Coronary artery (tissue), 2 donors: ENCODE data around the gene APOBEC3B.
"Not testable (repeated sequence)": the region's sequence is repeated elsewhere in the genome, so short reads cannot be mapped to it uniquely, and the experiment has no call there.

Experiments
- DNase-seq: peaks from one replicate; pipeline ENCODE4 v3.0.0-alpha.2; 2017; ENCODE audit warnings: low spot score
- H3K27ac ChIP-seq, 2 donors: fragments of 200-600 bp; sonication (generic); one replicate each; pipeline ENCODE4 v1.5.1; 2016 to 2019
- H3K4me3 ChIP-seq: fragments of 200-600 bp; sonication (generic); 2 replicates; pipeline ENCODE4 v1.5.1; 2016; ENCODE audit warnings: mild to moderate bottlenecking, moderate library complexity
- TF ChIP-seq, protein P1 (sequence below): fragments of 200-600 bp; sonication (generic); IDR thresholded peaks from one replicate; pipeline ENCODE4 v1.5.1; 2019; ENCODE audit warnings: antibody characterized with exemption

APOBEC3B gene

DNA sequence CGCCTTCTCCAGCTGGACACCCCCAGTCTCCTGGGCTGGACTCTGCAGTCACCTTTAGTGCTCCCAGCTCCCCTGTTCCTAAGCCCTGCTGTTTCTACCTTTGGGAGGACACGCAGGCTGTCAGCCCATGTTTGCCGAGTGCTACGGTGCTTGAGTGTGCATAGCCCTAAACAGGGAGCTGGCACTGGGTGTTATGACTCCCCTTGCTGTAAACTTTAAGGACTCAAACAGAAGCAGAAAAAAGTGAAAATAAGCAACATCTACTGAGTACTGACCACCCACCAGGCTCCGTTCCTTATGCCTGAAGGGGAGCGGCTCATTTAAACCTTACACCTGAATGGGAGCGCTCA is 7.3 kb upstream of the APOBEC3B start:
- H3K4me3 ChIP-seq: no peak overlapping the region
- TF ChIP-seq, protein P1, sequence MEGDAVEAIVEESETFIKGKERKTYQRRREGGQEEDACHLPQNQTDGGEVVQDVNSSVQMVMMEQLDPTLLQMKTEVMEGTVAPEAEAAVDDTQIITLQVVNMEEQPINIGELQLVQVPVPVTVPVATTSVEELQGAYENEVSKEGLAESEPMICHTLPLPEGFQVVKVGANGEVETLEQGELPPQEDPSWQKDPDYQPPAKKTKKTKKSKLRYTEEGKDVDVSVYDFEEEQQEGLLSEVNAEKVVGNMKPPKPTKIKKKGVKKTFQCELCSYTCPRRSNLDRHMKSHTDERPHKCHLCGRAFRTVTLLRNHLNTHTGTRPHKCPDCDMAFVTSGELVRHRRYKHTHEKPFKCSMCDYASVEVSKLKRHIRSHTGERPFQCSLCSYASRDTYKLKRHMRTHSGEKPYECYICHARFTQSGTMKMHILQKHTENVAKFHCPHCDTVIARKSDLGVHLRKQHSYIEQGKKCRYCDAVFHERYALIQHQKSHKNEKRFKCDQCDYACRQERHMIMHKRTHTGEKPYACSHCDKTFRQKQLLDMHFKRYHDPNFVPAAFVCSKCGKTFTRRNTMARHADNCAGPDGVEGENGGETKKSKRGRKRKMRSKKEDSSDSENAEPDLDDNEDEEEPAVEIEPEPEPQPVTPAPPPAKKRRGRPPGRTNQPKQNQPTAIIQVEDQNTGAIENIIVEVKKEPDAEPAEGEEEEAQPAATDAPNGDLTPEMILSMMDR: no peak
- DNase-seq: no peak
- H3K27ac ChIP-seq: no peak overlapping the region

DNA sequence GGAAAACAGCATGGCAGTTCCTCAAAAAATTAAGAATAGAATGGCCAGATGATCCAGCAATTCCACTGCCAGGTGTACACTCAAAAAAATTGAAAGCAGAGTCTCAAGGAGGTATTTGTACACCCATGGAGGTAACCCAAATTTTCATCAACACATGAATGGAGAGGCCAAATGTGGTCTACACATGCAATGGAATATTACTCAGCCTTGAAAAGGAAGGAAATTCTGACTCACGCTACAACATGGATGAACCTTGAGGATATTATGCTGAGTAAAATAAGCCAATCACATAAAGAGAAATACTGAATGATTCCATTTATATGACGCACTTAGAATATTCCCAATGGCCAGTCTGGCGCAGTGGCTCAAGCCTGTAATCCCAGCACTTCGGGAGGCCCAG is 4.9 kb upstream of the APOBEC3B start:
- DNase-seq, H3K27ac ChIP-seq, H3K4me3 ChIP-seq: not testable (repeated sequence)

DNA sequence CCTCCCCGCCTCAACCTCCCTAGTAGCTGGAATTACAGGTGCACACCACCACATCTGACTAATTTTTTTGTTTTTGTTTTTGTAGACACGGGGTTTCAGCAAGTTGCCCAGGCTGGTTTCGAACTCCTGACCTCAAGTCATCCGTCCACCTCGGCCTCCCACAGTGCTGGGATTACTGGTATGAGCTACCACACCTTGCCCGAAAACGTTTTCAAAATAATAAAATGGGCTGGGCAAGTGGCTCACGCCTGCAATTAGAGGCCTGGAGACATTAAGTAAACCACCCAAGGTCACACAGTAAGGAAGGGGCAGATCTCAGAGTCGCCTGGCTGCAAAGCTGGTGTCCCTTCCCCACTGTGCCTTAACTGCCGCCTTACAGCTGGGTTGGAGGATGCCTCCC is 1.6 kb upstream of the APOBEC3B start:
- DNase-seq, H3K27ac ChIP-seq: not testable (repeated sequence)

DNA sequence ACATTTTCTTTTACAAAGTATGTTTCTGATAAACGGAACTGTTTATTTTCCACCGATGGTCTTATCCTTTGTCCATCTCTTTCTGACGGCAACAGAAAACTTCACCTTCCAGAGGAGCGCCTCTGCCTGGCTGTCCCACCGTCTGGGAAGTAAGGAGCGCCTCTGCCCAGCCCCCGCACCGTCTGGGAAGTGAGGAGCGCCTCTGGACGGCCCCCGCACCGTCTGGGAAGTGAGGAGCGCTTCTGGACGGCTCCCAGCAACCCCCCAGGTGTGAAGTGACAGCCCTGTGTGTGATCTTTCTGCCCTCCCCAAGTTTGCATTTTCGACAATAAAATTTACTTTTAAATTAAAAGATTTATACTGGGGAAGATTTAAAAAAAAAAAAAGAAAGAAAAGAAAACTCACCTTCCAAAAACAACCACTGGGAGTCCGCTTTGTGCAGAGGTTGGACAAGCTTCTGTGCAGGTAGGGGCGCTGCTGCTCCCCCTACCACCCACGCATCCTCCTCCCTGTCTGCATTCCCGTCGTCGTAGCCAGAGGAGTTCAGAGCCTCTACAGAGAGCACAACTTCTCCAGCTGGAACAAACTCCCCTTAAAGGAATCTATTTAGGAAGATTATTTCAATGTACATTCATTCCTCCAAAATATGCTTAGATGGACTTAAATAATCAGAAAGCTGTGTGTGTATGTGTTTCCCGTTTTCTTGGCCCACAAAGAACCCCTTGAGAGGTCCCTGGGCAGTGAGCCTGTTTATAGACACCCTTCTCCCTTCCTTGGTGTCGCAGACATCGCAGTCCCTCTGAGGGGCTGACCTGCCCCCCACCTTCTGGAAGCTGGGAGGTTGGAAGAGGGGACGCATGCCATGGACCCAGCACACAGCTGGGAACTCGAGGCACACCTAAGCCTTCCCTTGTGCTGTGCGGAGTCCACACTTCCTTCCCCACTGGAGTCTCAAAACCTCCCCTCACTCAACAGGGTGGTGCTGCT is 849 bp upstream of the APOBEC3B start:
- DNase-seq: no peak
- TF ChIP-seq, protein P1: no peak

More for the DNA sequence above, 1.6 kb upstream of the APOBEC3B start:
- not testable (repeated sequence) for H3K4me3 ChIP-seq

GRCh38 chr22:38984224-38984623 is 2.1 kb downstream of the APOBEC3B start:
- TF ChIP-seq, protein P1: no peak
- DNase-seq: no peak
- no peak overlapping the region for H3K4me3 ChIP-seq
- no peak overlapping the region for H3K27ac ChIP-seq

More for the DNA sequence above, 849 bp upstream of the APOBEC3B start:
- Histone ChIP-seq H3K27ac (peak overlapping the region in 1 of 2 donors; percentile 67), H3K4me3 (peak overlapping the region; percentile 74)

DNA sequence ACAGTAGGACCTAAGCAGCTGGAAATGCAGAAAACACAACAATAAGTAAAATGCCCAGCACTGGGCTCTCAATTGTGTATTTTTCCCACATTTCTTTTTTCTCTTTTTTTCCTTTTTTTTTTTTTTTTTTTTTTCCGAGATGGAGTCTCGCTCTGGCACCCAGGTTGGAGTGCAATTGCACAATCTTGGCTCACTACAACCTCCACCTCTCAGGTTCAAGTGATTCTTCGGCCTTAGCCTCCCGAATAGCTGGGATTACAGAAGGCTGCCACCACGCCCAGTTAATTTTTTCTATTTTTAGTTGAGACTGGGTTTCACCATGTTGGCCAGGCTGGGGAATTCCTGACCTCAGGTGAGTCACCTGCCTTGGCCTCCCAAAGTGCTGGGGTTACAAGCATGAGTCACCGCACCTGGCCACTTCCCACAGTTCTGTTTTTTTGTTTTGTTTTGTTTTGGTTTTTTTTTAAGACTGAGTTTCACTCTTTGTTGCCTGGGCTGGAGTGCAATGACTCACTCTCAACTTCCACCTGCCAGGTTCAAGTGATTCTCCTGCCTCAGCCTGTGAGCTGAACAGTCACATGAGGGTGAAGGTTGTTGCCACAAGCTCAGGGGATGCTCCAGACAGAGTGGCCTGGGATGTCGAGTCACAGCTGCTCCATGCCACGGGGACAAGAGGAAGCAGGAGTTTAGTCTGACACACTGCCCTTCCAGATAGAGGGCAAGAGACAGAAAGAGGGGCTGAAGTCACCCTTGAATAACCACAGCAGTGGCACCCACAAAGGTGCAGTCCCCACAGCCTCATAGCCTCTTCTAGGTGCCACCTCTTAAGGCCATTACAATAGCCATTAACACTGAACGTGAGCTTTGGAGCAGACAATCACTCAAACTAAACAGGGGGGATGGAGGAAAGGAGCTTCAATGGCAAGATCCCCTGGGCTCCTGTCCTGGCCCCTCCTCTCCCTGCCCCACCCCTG is 2.9 kb downstream of the APOBEC3B start:
- H3K27ac ChIP-seq, DNase-seq, H3K4me3 ChIP-seq: not testable (repeated sequence)

DNA sequence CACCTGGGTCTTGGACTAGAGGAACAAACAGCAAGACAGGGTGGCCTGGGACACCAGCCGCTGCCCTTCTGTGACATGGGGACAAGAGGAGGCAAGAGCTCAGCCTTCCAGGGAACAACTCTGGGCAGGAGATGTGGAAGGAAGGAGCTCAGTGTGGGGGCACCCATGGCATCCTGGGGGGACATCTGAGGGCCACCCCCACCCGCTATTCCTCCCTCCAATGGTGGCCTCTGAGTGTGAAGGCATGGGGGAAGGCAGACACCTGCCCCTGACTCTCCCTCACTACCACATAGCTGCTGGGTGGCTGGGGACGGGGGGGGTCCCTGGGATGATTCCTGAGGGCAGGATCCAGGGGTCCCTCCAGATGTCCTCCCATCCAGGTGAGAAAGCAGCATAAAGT is 4.5 kb downstream of the APOBEC3B start:
- TF ChIP-seq, protein P1: no peak
- H3K4me3 ChIP-seq: no peak overlapping the region
- no peak for DNase-seq
- H3K27ac ChIP-seq: no peak overlapping the region

DNA sequence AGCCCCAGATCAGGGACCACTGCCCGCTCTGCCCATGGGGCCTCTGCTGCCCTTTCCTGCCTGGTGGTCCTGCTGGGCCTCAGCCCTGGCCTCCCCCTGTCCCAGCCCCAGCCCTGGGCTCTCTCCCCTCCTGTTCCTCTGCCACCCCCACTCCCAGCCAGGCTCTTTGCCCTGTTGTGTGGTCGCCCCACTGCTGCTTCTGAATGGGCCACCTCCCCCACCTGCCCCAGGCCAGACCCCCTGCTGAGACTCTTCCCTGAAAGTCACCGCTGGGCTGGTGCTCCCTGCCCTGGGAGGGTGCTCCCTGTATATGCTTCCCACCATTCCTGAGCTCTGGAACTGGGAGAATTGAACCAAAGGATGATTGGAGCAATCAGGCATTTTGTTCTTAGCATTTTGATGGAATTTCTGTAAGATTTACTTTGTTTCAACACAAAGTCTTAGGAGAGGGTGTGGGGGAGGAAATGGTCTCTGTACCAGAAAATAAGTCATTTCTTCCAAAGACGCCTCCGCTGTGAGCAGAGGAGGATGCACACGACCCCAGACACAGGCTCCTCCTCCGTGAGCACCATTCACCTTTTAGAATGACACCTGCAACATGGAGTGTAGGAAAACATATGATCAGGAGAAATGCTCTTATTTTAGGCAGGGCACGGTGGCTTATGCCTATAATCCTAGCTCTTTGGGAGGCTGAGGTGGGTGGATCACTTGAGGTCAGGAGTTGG is 5.2 kb downstream of the APOBEC3B start:
- DNase-seq: no peak
- TF ChIP-seq, protein P1: no peak
- Histone ChIP-seq H3K4me3 (no peak overlapping the region), H3K27ac (no peak overlapping the region)
